Measurements from ENCODE around the gene ZFAND3. TPM values are rescaled to one million over a fixed set of nuclear protein-coding genes. Genes with fewer than 3 reads are reported as not detected.

The ZFAND3 gene
- total and polyA plus RNA-seq, 2 donors (not counting 1 experiment from before 2014, with no cell fraction given), result 21.5 to 40.8 TPM

- no peaks in the 10 kb centered on the region for H3K4me1 ChIP-seq (ENCODE audit: control insufficient read depth, extremely low read depth, insufficient read depth, low read length)
- DNase-seq (ENCODE audit: low read depth in 2 of 2), result no peak
- no peaks in the 10 kb centered on the region for H3K36me3 ChIP-seq (ENCODE audit: control insufficient read depth, insufficient read depth, low read length)
- H4K20me1 ChIP-seq (ENCODE audit: control insufficient read depth, extremely low read depth, insufficient read depth, low read length), result peaks cover 2% of the 10 kb centered on the region
- H3K79me2 ChIP-seq (ENCODE audit: control insufficient read depth, insufficient read depth, low read length), result peaks cover 73% of the 10 kb centered on the region
- H3K9me3 ChIP-seq (ENCODE audit: control insufficient read depth, insufficient read depth, low read depth, low read length), result no peaks in the 10 kb centered on the region
- H3K27ac ChIP-seq (ENCODE audit: insufficient read depth, low read length), result no peak overlapping the region
- TF ChIP-seq CTCF (conservative IDR thresholded peaks at IDR 0.05 in 1 of 2, IDR thresholded peaks at IDR 0.05 in 1 of 2; ENCODE audit: low read depth in 1 of 2, low read length in 2 of 2), result no peak
- no peak for TF ChIP-seq EZH2 (IDR thresholded peaks at IDR 0.05; ENCODE audit: low read length, missing control alignments)
- no peak overlapping the region for H3K9ac ChIP-seq (ENCODE audit: insufficient read depth, low read length)
- no peak overlapping the region for H3K4me2 ChIP-seq (ENCODE audit: extremely low read depth, insufficient read depth, low read length)
- H3K27me3 ChIP-seq (ENCODE audit: control insufficient read depth, insufficient read depth, low read length), result no peaks in the 10 kb centered on the region
- H2AFZ ChIP-seq (ENCODE audit: low read length), result no peak overlapping the region
- H3K4me3 ChIP-seq (replicated peaks in 1 of 4; ENCODE audit: control extremely low read depth in 1 of 4, insufficient read depth in 1 of 4, low read depth in 3 of 4, low read length in 4 of 4), result no peak overlapping the region
These were observed 132.5 kb downstream of the ZFAND3 start for GRCh38 chr6:37952027-37952426.

GRCh38 chr6:37954791-37955190, 135.3 kb downstream of the ZFAND3 start:
- Histone ChIP-seq H2AFZ (ENCODE audit: low read length) (no peak overlapping the region), H3K4me2 (ENCODE audit: extremely low read depth, insufficient read depth, low read length) (no peak overlapping the region), H4K20me1 (ENCODE audit: control insufficient read depth, extremely low read depth, insufficient read depth, low read length) (peaks cover 6% of the 10 kb centered on the region), H3K27ac (ENCODE audit: insufficient read depth, low read length) (no peak overlapping the region), H3K9ac (ENCODE audit: insufficient read depth, low read length) (no peak overlapping the region), H3K79me2 (ENCODE audit: control insufficient read depth, insufficient read depth, low read length) (peaks cover 71% of the 10 kb centered on the region), H3K4me1 (ENCODE audit: control insufficient read depth, extremely low read depth, insufficient read depth, low read length) (no peaks in the 10 kb centered on the region), H3K9me3 (ENCODE audit: control insufficient read depth, insufficient read depth, low read depth, low read length) (no peaks in the 10 kb centered on the region), H3K36me3 (ENCODE audit: control insufficient read depth, insufficient read depth, low read length) (no peaks in the 10 kb centered on the region), H3K4me3 (replicated peaks in 1 of 4; ENCODE audit: control extremely low read depth in 1 of 4, insufficient read depth in 1 of 4, low read depth in 3 of 4, low read length in 4 of 4) (no peak overlapping the region), H3K27me3 (ENCODE audit: control insufficient read depth, insufficient read depth, low read length) (no peaks in the 10 kb centered on the region)
- no peak for DNase-seq (ENCODE audit: low read depth in 2 of 2)
- no peak for TF ChIP-seq EZH2 (IDR thresholded peaks at IDR 0.05; ENCODE audit: low read length, missing control alignments)
- no peak for TF ChIP-seq CTCF (conservative IDR thresholded peaks at IDR 0.05 in 1 of 2, IDR thresholded peaks at IDR 0.05 in 1 of 2; ENCODE audit: low read depth in 1 of 2, low read length in 2 of 2)

GRCh38 chr6:37956711-37957275, 137.3 kb downstream of the ZFAND3 start:
- no peak for TF ChIP-seq EZH2 (IDR thresholded peaks at IDR 0.05; ENCODE audit: low read length, missing control alignments)
- TF ChIP-seq CTCF (conservative IDR thresholded peaks at IDR 0.05 in 1 of 2, IDR thresholded peaks at IDR 0.05 in 1 of 2; ENCODE audit: low read depth in 1 of 2, low read length in 2 of 2), result no peak
- peaks cover 68% of the 10 kb centered on the region for H3K79me2 ChIP-seq (ENCODE audit: control insufficient read depth, insufficient read depth, low read length)
- H3K9me3 ChIP-seq (ENCODE audit: control insufficient read depth, insufficient read depth, low read depth, low read length), result no peaks in the 10 kb centered on the region
- DNase-seq (ENCODE audit: low read depth in 2 of 2), result no peak
- H3K27me3 ChIP-seq (ENCODE audit: control insufficient read depth, insufficient read depth, low read length), result no peaks in the 10 kb centered on the region
- no peaks in the 10 kb centered on the region for H3K36me3 ChIP-seq (ENCODE audit: control insufficient read depth, insufficient read depth, low read length)
- H3K4me3 ChIP-seq (replicated peaks in 1 of 4; ENCODE audit: control extremely low read depth in 1 of 4, insufficient read depth in 1 of 4, low read depth in 3 of 4, low read length in 4 of 4), result no peak overlapping the region
- no peak overlapping the region for H3K9ac ChIP-seq (ENCODE audit: insufficient read depth, low read length)
- no peaks in the 10 kb centered on the region for H3K4me1 ChIP-seq (ENCODE audit: control insufficient read depth, extremely low read depth, insufficient read depth, low read length)
- peaks cover 6% of the 10 kb centered on the region for H4K20me1 ChIP-seq (ENCODE audit: control insufficient read depth, extremely low read depth, insufficient read depth, low read length)
- no peak overlapping the region for H2AFZ ChIP-seq (ENCODE audit: low read length)
- no peak overlapping the region for H3K4me2 ChIP-seq (ENCODE audit: extremely low read depth, insufficient read depth, low read length)
- H3K27ac ChIP-seq (ENCODE audit: insufficient read depth, low read length), result no peak overlapping the region

All from fibroblast of lung (primary cell).